CD14-positive monocyte (primary cell): Measurements from ENCODE around the gene TMEM18. TPM values are rescaled to one million over a fixed set of nuclear protein-coding genes. Genes with fewer than 3 reads are reported as not detected.

Source experiments
- DNase-seq, 3 donors: peaks; one replicate each; pipeline ENCODE4 v3.0.0-alpha.2; 2011 to 2022
- H2AFZ ChIP-seq: 2 replicates; pipeline ENCODE4 v1.6.0; 2012; ENCODE audit warnings: mild to moderate bottlenecking, low read depth, low read length, inconsistent platforms; ENCODE audit not compliant: insufficient read depth, poor library complexity, severe bottlenecking
- H3K27ac ChIP-seq, 2 donors: 1 replicate in 1 of 2; 2 replicates in 1 of 2; pipeline ENCODE4 v1.5.1; 2012 to 2013; ENCODE audit warnings: low read length in 2 of 2, control low read depth in 1 of 2, inconsistent platforms in 1 of 2, low read depth in 1 of 2, mild to moderate bottlenecking in 1 of 2
- H3K27me3 ChIP-seq, 2 donors: one replicate each; pipeline versions ENCODE4 v1.6.0 to v1.6.1; 2011 to 2013; ENCODE audit warnings: low read length in 2 of 2; ENCODE audit not compliant: control insufficient read depth in 2 of 2, insufficient read depth in 2 of 2
- H3K36me3 ChIP-seq, 2 donors: replicated peaks in 1 of 2; 1 replicate in 1 of 2; 2 replicates in 1 of 2; pipeline versions ENCODE4 v1.5.1 to v1.6.1; 2012 to 2013; ENCODE audit warnings: low read length in 2 of 2, control low read depth in 1 of 2, inconsistent platforms in 1 of 2, mild to moderate bottlenecking in 1 of 2; ENCODE audit not compliant: insufficient read depth in 2 of 2, control insufficient read depth in 1 of 2
- H3K4me1 ChIP-seq, 2 donors: 1 replicate in 1 of 2; 2 replicates in 1 of 2; pipeline versions ENCODE4 v1.5.1 to v1.6.1; 2012 to 2013; ENCODE audit warnings: low read length in 2 of 2, control low read depth in 1 of 2, inconsistent platforms in 1 of 2, mild to moderate bottlenecking in 1 of 2, moderate library complexity in 1 of 2; ENCODE audit not compliant: insufficient read depth in 2 of 2, control insufficient read depth in 1 of 2
- H3K4me2 ChIP-seq: replicated peaks from 2 replicates; pipeline ENCODE3; 2012; ENCODE audit warnings: low read length, moderate library complexity, mild to moderate bottlenecking; ENCODE audit not compliant: poor library complexity, severe bottlenecking; ENCODE audit errors: extremely low read depth
- H3K4me3 ChIP-seq, 3 experiments: fragments of 200-600 bp in 1 of 3; sonication (generic) in 1 of 3; replicated peaks in 1 of 3; 1 replicate in 2 of 3; 2 replicates in 1 of 3; pipeline ENCODE4 v1.5.1; 2011 to 2013; ENCODE audit warnings: low read length in 3 of 3, mild to moderate bottlenecking in 3 of 3, control low read depth in 2 of 3, low read depth in 2 of 3, inconsistent platforms in 1 of 3, moderate library complexity in 1 of 3
- H3K79me2 ChIP-seq: 2 replicates; pipeline ENCODE4 v1.6.0; 2012; ENCODE audit warnings: mild to moderate bottlenecking, control low read depth, inconsistent platforms, low read length, moderate library complexity; ENCODE audit not compliant: insufficient read depth
- H3K9ac ChIP-seq: 2 replicates; pipeline ENCODE4 v1.6.0; 2017; ENCODE audit warnings: low read length, mild to moderate bottlenecking; ENCODE audit not compliant: insufficient read depth, poor library complexity, severe bottlenecking
- H3K9me3 ChIP-seq, 2 donors: replicated peaks in 1 of 2; 1 replicate in 1 of 2; 2 replicates in 1 of 2; pipeline versions ENCODE4 v1.5.1 to v1.6.1; 2012 to 2013; ENCODE audit warnings: low read length in 2 of 2, control low read depth in 1 of 2; ENCODE audit not compliant: control insufficient read depth in 1 of 2, insufficient read depth in 1 of 2
- H4K20me1 ChIP-seq: 2 replicates; pipeline ENCODE4 v1.6.0; 2012; ENCODE audit warnings: mild to moderate bottlenecking, low read length, control low read depth, moderate library complexity; ENCODE audit not compliant: insufficient read depth
- H3K27ac Mint-ChIP-seq, 7 donors: one replicate each; pipeline ENCODE4 v1.8.0; 2020; ENCODE audit warnings: mild to moderate bottlenecking in 7 of 7, mixed read lengths in 7 of 7, moderate library complexity in 6 of 7, inconsistent platforms in 2 of 7
- H3K27me3 Mint-ChIP-seq, 3 donors: one replicate each; pipeline ENCODE4 v1.8.0; 2021 to 2022; ENCODE audit warnings: low read depth in 3 of 3, mild to moderate bottlenecking in 3 of 3, mixed read lengths in 3 of 3, moderate library complexity in 3 of 3, inconsistent platforms in 1 of 3
- H3K36me3 Mint-ChIP-seq, 2 donors: one replicate each; pipeline ENCODE4 v1.8.0; 2020; ENCODE audit warnings: mixed read lengths in 2 of 2, inconsistent platforms in 1 of 2, mild to moderate bottlenecking in 1 of 2
- H3K4me1 Mint-ChIP-seq: one replicate; pipeline ENCODE4 v1.8.0; 2020; ENCODE audit warnings: mild to moderate bottlenecking, mixed read lengths
- H3K4me3 Mint-ChIP-seq, 2 donors: one replicate each; pipeline ENCODE4 v1.8.0; 2020; ENCODE audit warnings: mild to moderate bottlenecking in 2 of 2, mixed read lengths in 2 of 2, moderate library complexity in 1 of 2
- H3K9me3 Mint-ChIP-seq, 7 donors: one replicate each; pipeline ENCODE4 v1.8.0; 2020 to 2022; ENCODE audit warnings: mixed read lengths in 7 of 7, mild to moderate bottlenecking in 6 of 7, moderate library complexity in 6 of 7, inconsistent platforms in 2 of 7
- WGBS: methylation state at CpG from one replicate; pipeline ENCODE4 v1.1.5; 2013; ENCODE audit warnings: missing lambda C conversion rate; ENCODE audit not compliant: insufficient coverage; 5-methylcytosine and 5-hydroxymethylcytosine counted together
- intact Hi-C, 2 donors: fragments of 100-400 bp; cut with micrococcal nuclease; formaldehyde crosslinking; loops; one replicate each; pipeline versions ENCODE4 v1.15.0 to v1.15.1; 2023
- polyA plus RNA-seq, 3 donors: library from polyadenylated mRNA; depleted of rRNA in 1 of 3; unstranded in 2 of 3; stranded (reverse) in 1 of 3; fragments of 300-500 nt in 2 of 3; fragments of >200 nt in 1 of 3; fragmentation: Illumina TruSeq in 2 of 3; gene quantifications; 1 replicate in 2 of 3; 2 replicates in 1 of 3; pipeline ENCODE4 v1.2.3, GENCODE V29; 2012 to 2021
- TF ChIP-seq, protein P1 (sequence below): fragments of 200-600 bp; IDR thresholded peaks from one replicate; pipeline ENCODE4 v1.8.0; 2022; ENCODE audit warnings: antibody characterized with exemption, mild to moderate bottlenecking

Gene TMEM18
- polyA plus RNA-seq, 3 donors = 9.3 to 23.5 (median 21.8) TPM

DNA sequence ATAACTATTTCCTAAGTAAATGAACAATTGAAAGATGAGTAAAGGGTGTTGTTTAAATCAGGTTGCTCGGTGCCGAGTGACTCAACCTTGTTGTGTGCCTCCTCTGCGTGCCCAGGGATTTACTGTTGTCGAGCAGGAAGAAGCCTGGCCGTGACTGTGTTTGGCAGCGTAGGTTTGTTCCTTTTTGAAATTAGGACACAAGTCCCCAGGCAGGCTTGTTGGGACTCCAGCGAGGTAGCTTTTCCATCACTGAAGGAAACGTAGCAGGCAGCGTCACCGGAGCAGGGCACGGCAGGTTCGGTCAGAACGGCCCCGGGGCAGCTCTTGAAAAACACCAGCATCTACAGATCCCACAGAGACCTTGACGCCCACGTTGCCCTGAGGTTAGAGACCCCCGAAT lies 48.6 kb downstream of the TMEM18 start:
- Histone ChIP-seq H3K4me2 (no peak overlapping the region), H3K9me3 (no peaks in the 10 kb centered on the region), H3K4me1 (no peaks in the 10 kb centered on the region), H3K27me3 (no peaks in the 10 kb centered on the region), H4K20me1 (no peaks in the 10 kb centered on the region), H3K4me3 (no peak overlapping the region), H3K27ac (no peak overlapping the region), H3K79me2 (no peaks in the 10 kb centered on the region), H3K9ac (no peak overlapping the region), H2AFZ (no peak overlapping the region), H3K36me3 (no peaks in the 10 kb centered on the region)
- no peaks in the 10 kb centered on the region for H3K4me1 Mint-ChIP-seq
- H3K27me3 Mint-ChIP-seq = peaks cover 0 to 6% (median 6%) of the 10 kb centered on the region in 3 donors
- no peak for DNase-seq
- no peak overlapping the region for H3K27ac Mint-ChIP-seq
- intact Hi-C loops = no loop called here
- peaks cover 0 to 2% (median 1%) of the 10 kb centered on the region in 7 donors for H3K9me3 Mint-ChIP-seq
- no peak overlapping the region for H3K4me3 Mint-ChIP-seq
- 70% methylated on average over 13 of the region's 17 CpGs for WGBS
- TF ChIP-seq, protein P1, sequence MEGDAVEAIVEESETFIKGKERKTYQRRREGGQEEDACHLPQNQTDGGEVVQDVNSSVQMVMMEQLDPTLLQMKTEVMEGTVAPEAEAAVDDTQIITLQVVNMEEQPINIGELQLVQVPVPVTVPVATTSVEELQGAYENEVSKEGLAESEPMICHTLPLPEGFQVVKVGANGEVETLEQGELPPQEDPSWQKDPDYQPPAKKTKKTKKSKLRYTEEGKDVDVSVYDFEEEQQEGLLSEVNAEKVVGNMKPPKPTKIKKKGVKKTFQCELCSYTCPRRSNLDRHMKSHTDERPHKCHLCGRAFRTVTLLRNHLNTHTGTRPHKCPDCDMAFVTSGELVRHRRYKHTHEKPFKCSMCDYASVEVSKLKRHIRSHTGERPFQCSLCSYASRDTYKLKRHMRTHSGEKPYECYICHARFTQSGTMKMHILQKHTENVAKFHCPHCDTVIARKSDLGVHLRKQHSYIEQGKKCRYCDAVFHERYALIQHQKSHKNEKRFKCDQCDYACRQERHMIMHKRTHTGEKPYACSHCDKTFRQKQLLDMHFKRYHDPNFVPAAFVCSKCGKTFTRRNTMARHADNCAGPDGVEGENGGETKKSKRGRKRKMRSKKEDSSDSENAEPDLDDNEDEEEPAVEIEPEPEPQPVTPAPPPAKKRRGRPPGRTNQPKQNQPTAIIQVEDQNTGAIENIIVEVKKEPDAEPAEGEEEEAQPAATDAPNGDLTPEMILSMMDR = no peak
- H3K36me3 Mint-ChIP-seq = no peaks in the 10 kb centered on the region

DNA sequence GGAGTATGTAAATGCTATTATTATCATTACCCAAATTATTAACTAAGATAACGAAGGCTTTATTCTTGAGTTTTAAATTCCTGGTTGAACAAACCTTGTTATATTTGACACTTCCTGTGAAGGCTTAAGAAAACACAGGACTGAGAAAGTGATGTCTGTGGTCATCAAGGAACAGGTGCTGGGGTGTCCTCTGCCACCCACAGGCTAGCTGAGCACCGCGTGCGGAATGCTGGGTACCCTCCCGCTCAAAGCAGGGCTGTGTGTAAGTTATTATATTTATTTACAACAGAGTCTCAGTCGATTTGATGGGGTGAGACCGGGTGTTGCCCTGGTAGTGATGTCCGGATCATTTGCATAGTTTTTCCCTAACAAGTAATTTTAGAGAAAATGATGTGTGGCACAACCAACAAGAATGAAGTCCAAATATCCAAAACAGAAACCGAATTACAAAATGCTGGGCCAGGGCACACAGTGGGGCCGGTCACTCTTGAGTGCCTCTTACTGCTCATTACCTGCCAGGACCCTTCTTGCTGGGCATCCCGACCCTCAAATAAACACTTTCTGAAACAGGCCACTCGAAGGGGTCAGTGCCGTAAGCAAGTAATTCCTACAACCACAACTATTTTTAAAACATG lies 49.2 kb downstream of the TMEM18 start:
- intact Hi-C loops = no loop called here
- DNase-seq = no peak
- Histone ChIP-seq H3K9me3 (no peaks in the 10 kb centered on the region), H3K79me2 (no peaks in the 10 kb centered on the region), H3K27ac (no peak overlapping the region), H3K9ac (no peak overlapping the region), H2AFZ (no peak overlapping the region), H3K4me2 (no peak overlapping the region), H3K36me3 (no peaks in the 10 kb centered on the region), H4K20me1 (no peaks in the 10 kb centered on the region), H3K4me1 (no peaks in the 10 kb centered on the region), H3K4me3 (no peak overlapping the region), H3K27me3 (no peaks in the 10 kb centered on the region)
- no peak overlapping the region for H3K27ac Mint-ChIP-seq
- H3K27me3 Mint-ChIP-seq = peaks cover 0 to 6% (median 3%) of the 10 kb centered on the region in 3 donors
- no peak overlapping the region for H3K4me3 Mint-ChIP-seq
- no peaks in the 10 kb centered on the region for H3K4me1 Mint-ChIP-seq
- H3K9me3 Mint-ChIP-seq = peaks cover 0 to 2% (median 1%) of the 10 kb centered on the region in 7 donors
- TF ChIP-seq, protein P1 = no peak
- no peaks in the 10 kb centered on the region for H3K36me3 Mint-ChIP-seq
- 95% methylated on average over 4 of the region's 13 CpGs for WGBS
